A673 (cell line): ENCODE results near the gene LCN1. TPM values are rescaled to one million over a fixed set of nuclear protein-coding genes. Genes with fewer than 3 reads are reported as not detected.

Experiments
- BruUV-seq: library from RNA; stranded (reverse); fragments of 400-500 nt; replicated peaks from 2 replicates; lab custom pipeline; 2021; lab: Mats Ljungman, UMichigan
- CTCF ChIA-PET: fragments of 300-600 bp; sonication (Branson Sonifier 250); formaldehyde crosslinking; loops from one replicate; lab custom pipeline; 2022; ENCODE audit warnings: antibody characterized with exemption; lab: Charles Lee
- POLR2A ChIA-PET: fragments of 300-600 bp; sonication (Branson Sonifier 250); formaldehyde crosslinking; loops from one replicate; lab custom pipeline; 2022; ENCODE audit warnings: antibody characterized with exemption; ENCODE audit not compliant: low non-redundant PET; lab: Charles Lee
- DNase-seq: peaks from one replicate; pipeline ENCODE4 v3.0.0-alpha.2; 2015; ENCODE audit warnings: low spot score
- H3K27ac ChIP-seq: fragments of 200-600 bp; sonication (generic); 2 replicates; pipeline ENCODE4 v1.5.1; 2016; ENCODE audit warnings: mixed run types, low read depth, mild to moderate bottlenecking, mixed read lengths, antibody characterized with exemption, low read length; ENCODE audit not compliant: poor library complexity, severe bottlenecking
- H3K27me3 ChIP-seq: fragments of 200-600 bp; sonication (generic); replicated peaks from 2 replicates; pipeline ENCODE4 v1.6.1; 2017; ENCODE audit warnings: mixed run types, low read depth, mild to moderate bottlenecking, mixed read lengths, antibody characterized with exemption, low read length; ENCODE audit not compliant: insufficient read depth, poor library complexity
- H3K36me3 ChIP-seq: fragments of 200-600 bp; sonication (generic); 2 replicates; pipeline ENCODE4 v1.6.1; 2016; ENCODE audit warnings: mixed run types, mild to moderate bottlenecking, mixed read lengths, antibody characterized with exemption, low read length; ENCODE audit not compliant: insufficient read depth, poor library complexity, severe bottlenecking
- H3K4me1 ChIP-seq: fragments of 200-600 bp; sonication (generic); 2 replicates; pipeline ENCODE4 v1.6.1; 2017; ENCODE audit warnings: mixed run types, mild to moderate bottlenecking, mixed read lengths, antibody characterized with exemption, low read length; ENCODE audit not compliant: insufficient read depth, poor library complexity, severe bottlenecking
- H3K4me3 ChIP-seq: fragments of 200-600 bp; sonication (generic); 2 replicates; pipeline ENCODE4 v1.5.1; 2016; ENCODE audit warnings: low read depth, mixed run types, mild to moderate bottlenecking, mixed read lengths, low read length; ENCODE audit not compliant: poor library complexity, severe bottlenecking
- H3K9me3 ChIP-seq: fragments of 200-600 bp; sonication (generic); 2 replicates; pipeline ENCODE4 v1.6.1; 2016; ENCODE audit warnings: mixed run types, low read depth, mild to moderate bottlenecking, mixed read lengths, antibody characterized with exemption, low read length; ENCODE audit not compliant: poor library complexity, severe bottlenecking
- CTCF ChIP-seq: fragments of 300-800, 200-600 bp; sonication (generic); conservative IDR thresholded peaks from 2 replicates; pipeline ENCODE4 v1.5.1; 2017; ENCODE audit warnings: low read depth, mild to moderate bottlenecking, antibody characterized with exemption, low read length, moderate library complexity, mixed read lengths
- EZH2 ChIP-seq: fragments of 200-600 bp; sonication (generic); IDR thresholded peaks from 2 replicates; pipeline ENCODE4 v1.6.1; 2017; ENCODE audit warnings: borderline replicate concordance, low read depth, mild to moderate bottlenecking, mixed read lengths, antibody characterized with exemption, low read length; ENCODE audit not compliant: poor library complexity, severe bottlenecking
- intact Hi-C: fragments of 100-400 bp; cut with micrococcal nuclease; formaldehyde crosslinking; loops from one replicate; pipeline ENCODE4 v1.10.0; 2022; ENCODE audit not compliant: unreplicated experiment
- total RNA-seq: library from RNA; stranded (reverse); gene quantifications from 2 replicates; pipeline ENCODE4 v1.2.3, GENCODE V29; 2021

Gene LCN1
- total RNA-seq, 1 experiment from 2014 or later: not detected

- Histone ChIP-seq H3K36me3 (no peaks in the 10 kb centered on the region), H3K27me3 (no peaks in the 10 kb centered on the region), H3K4me1 (peaks cover 4% of the 10 kb centered on the region), H3K9me3 (no peaks in the 10 kb centered on the region), H3K27ac (no peak overlapping the region), H3K4me3 (peak overlapping the region; percentile 95)
- BruUV-seq: no TSS peak
- no peak for TF ChIP-seq CTCF
- no peak for TF ChIP-seq EZH2
- ChIA-PET POLR2A (no interaction called here), CTCF (interaction anchor here (0.6 kb wide), 1 partner anchor 15 kb away, joined by 5 read pairs; no protein-coding TSS in a partner anchor)
- no peak for DNase-seq
- intact Hi-C loops: no loop called here
Measured at GRCh38 chr9:135480940-135481310, 40.3 kb upstream of the LCN1 start.

DNA sequence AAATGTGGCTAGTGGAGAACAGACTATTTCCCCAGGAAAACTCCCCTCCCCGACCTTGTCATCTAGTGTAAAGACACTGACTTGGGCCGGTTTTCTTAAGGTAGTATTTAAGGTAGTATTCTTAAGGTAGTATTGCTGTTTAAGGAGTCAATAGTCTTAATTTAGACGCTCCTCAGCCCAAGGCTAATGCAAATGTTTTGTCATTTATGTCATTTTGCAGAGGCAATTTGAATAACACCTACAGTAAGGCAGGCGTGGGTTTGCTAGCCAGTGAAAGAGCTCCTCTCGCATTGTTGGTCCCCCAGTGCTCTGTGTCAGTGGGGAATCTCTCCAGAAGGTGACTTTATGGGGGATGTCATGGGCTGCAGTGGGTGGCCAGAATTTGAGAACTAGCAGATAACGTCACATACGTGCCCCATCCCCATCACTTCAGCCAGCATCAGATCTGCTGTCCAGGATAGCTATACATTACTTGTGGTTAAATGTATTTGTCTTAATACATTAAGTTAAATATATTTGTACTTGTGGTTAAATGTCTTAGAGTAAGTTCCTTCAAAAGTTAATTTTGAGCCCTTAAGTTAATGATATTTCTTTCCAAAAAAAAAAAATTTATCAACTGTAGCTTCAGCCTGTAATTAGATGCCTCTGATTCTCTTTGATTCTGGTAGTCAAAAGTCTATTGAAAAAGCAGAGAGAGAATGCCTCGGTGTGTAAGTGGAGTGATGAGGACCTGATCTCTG, 39.1 kb upstream of the LCN1 start:
- TF ChIP-seq CTCF (no peak), EZH2 (no peak)
- H3K27me3 ChIP-seq: no peaks in the 10 kb centered on the region
- peaks cover 4% of the 10 kb centered on the region for H3K4me1 ChIP-seq
- CTCF ChIA-PET: interaction anchor here (0.7 kb wide), 1 partner anchor 1660 kb away, joined by 6 read pairs; no protein-coding TSS in a partner anchor
- no peaks in the 10 kb centered on the region for H3K36me3 ChIP-seq
- H3K9me3 ChIP-seq: no peaks in the 10 kb centered on the region
- intact Hi-C loops: no loop called here
- H3K27ac ChIP-seq: no peak overlapping the region
- DNase-seq: no peak
- no TSS peak for BruUV-seq
- POLR2A ChIA-PET: no interaction called here
- H3K4me3 ChIP-seq: no peak overlapping the region

GRCh38 chr9:135484460-135485277, 36.6 kb upstream of the LCN1 start:
- H3K27me3 ChIP-seq: no peaks in the 10 kb centered on the region
- CTCF ChIA-PET: no interaction called here
- intact Hi-C loops: no loop called here

More at GRCh38 chr9:135484460-135485277, 36.6 kb upstream of the LCN1 start:
- no TSS peak for BruUV-seq
- DNase-seq: no peak
- POLR2A ChIA-PET: no interaction called here
- Histone ChIP-seq H3K4me3 (no peak overlapping the region), H3K27ac (no peak overlapping the region), H3K36me3 (no peaks in the 10 kb centered on the region), H3K4me1 (peaks cover 4% of the 10 kb centered on the region), H3K9me3 (no peaks in the 10 kb centered on the region)
- TF ChIP-seq EZH2 (no peak), CTCF (no peak)
